ENCODE data around the gene TBC1D2B. TPM values are rescaled to one million over a fixed set of nuclear protein-coding genes. Genes with fewer than 3 reads are reported as not detected.
A peak's percentile ranks its signal among the peaks of the same experiment; 100 is the strongest.

TBC1D2B gene
- total RNA-seq, 1 experiment from 2014 or later = 17.6 TPM

GRCh38 chr15:78023865-78024518 lies 53.5 kb downstream of the TBC1D2B start:
- Histone ChIP-seq H4K8ac (replicated peaks; ENCODE audit: insufficient read length, low read depth, low read length) (no peak overlapping the region), H3K14ac (ENCODE audit: insufficient read depth, low read length) (no peak overlapping the region; the same call in 1 of the 2 replicates), H3K4me1 (ENCODE audit: insufficient read depth, low read length) (no peaks in the 10 kb centered on the region), H4K5ac (ENCODE audit: insufficient read length, low read depth, low read length) (no peak overlapping the region), H3K4me2 (ENCODE audit: insufficient read depth, insufficient read length, low read length) (no peak overlapping the region), H3T11ph (ENCODE audit: low read length) (no peak overlapping the region), H3K56ac (ENCODE audit: insufficient read length, low read depth, low read length) (no peak overlapping the region), H2BK12ac (ENCODE audit: insufficient read length, low read depth, low read length) (no peak overlapping the region), H3K27ac (ENCODE audit: insufficient read length, low read depth, low read length) (no peak overlapping the region), H3K9ac (ENCODE audit: extremely low read depth, insufficient read length, low read length) (no peak overlapping the region), H2BK15ac (ENCODE audit: low read depth, low read length) (no peak overlapping the region), H3K23ac (ENCODE audit: insufficient read length, low read depth, low read length) (no peak overlapping the region), H2AFZ (ENCODE audit: low read length) (no peak overlapping the region), H3K18ac (ENCODE audit: insufficient read length, low read depth, low read length) (no peak overlapping the region), H3K27me3 (ENCODE audit: insufficient read depth, low read length) (no peaks in the 10 kb centered on the region), H3K4ac (ENCODE audit: low read depth, low read length) (no peak overlapping the region), H2BK20ac (ENCODE audit: low read depth, low read length, poor library complexity, severe bottlenecking) (no peak overlapping the region), H3K9me3 (ENCODE audit: control insufficient read depth, low read depth, low read length) (no peaks in the 10 kb centered on the region), H2AK5ac (ENCODE audit: insufficient read length, low read length) (no peak overlapping the region), H2BK120ac (ENCODE audit: low read depth, low read length, poor library complexity, severe bottlenecking) (no peak overlapping the region), H3K79me2 (ENCODE audit: insufficient read depth, low read length) (no peaks in the 10 kb centered on the region), H3K79me1 (ENCODE audit: insufficient read depth, low read depth, low read length, poor library complexity, severe bottlenecking) (no peaks in the 10 kb centered on the region), H4K20me1 (ENCODE audit: control insufficient read depth, insufficient read depth, insufficient read length) (no peaks in the 10 kb centered on the region), H4K91ac (ENCODE audit: insufficient read length, low read depth, low read length) (no peak overlapping the region), H2BK5ac (ENCODE audit: insufficient read length, low read length) (no peak overlapping the region), H3K23me2 (ENCODE audit: insufficient read length, low read depth, low read length, poor library complexity, severe bottlenecking) (no peaks in the 10 kb centered on the region)
- Mint-ChIP-seq H3K9me3 (no peaks in the 10 kb centered on the region), H3K36me3 (ENCODE audit: insufficient read depth in 1 of 3, low read depth in 3 of 3) (peaks cover 6 to 14% (median 11%) of the 10 kb centered on the region in 3 experiments; a peak in 5 of 7 replicates), H3K27ac (peak overlapping the region in 1 of 3 experiments; percentile 76; a peak in 2 of 7 replicates), H3K4me3 (no peak overlapping the region), H3K4me1 (peaks cover 7 to 11% of the 10 kb centered on the region in 2 experiments), H3K27me3 (ENCODE audit: low read depth) (no peaks in the 10 kb centered on the region)
- no peak for TF ChIP-seq CTCF (conservative IDR thresholded peaks at IDR 0.05)
- no CpG with 5 or more reads among the region's 17 CpGs for WGBS (ENCODE audit: extremely low coverage, insufficient read length, low lambda C conversion rate)
- no peak for DNase-seq

All from H9 (cell line).